Measurements from ENCODE around the gene NELFCD.
"Not testable (repeated sequence)": the region's sequence is repeated elsewhere in the genome, so short reads cannot be mapped to it uniquely, and the experiment has no call there.

NELFCD gene

DNA sequence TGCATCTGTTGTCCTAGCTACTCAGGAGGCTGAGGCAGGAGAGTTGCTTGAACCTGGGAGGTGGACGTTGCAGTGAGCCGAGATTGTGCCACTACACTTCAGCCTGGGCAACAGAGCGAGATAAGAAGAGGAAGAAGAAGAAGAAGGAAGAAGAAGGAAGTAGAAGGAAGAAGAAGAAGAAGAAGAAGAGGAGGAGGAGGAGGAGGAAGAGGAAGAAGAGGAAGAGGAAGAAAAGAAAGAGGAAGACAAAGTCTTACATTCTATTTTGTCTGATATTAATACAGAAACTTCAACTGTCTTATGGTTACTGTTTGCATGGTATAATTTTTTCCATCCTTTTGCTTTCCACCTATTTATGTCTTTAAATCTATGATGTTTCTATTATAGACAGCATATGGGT lies 7.2 kb upstream of the NELFCD start:
- DNase-seq (ENCODE audit: low spot score), result no peak

DNA sequence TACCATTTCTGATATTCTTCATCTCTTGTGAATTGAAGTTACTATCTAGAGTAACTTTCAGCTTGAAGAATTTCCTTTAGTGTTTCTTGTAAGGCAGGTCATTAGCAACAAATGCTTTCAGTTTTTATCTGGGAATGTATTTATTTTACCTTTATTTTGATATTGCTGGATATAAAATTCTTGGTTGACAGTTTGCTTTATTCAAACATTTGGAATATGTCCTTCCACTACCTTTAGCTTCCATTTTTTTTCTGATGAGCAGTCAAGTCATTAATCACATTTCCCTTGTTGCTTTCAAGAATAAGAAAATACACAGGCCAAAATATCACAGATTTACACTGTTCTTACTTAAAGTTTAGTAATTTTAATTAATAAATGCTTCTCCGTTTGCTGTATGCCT lies 5.7 kb upstream of the NELFCD start:
- DNase-seq (ENCODE audit: low spot score), result no peak

DNA sequence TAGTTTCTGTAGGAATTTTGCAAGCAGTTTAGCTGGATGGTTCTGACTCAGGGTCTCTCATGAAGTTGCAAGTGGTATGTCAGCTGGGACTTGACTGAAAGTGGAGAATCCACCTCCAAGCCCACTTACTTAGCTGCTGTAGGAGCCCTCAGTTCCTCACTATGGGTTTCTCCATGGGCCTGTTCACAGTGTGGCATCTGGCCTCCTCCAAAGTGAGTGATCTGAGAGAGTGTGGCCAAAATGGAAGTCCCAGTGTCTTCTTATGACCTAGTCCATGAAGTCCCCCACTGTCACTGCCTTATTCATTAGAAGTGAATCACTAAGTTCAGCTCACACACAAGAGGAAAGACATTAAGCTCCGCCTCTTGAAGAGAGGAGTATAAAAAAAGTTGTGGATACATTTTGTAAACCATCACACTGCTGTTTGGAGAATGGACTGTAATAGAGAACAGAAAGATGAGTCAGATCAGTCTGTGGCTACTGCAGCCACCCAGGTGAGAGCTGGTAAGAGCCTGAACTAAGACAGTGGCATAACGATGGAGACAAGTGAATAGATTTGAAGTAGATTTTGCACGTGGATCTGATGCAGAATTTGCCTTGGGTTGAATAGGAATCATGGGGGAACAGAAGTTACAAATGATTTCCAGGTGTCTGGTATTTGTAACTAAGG lies 4.9 kb upstream of the NELFCD start:
- DNase-seq (ENCODE audit: low spot score), result no peak

DNA sequence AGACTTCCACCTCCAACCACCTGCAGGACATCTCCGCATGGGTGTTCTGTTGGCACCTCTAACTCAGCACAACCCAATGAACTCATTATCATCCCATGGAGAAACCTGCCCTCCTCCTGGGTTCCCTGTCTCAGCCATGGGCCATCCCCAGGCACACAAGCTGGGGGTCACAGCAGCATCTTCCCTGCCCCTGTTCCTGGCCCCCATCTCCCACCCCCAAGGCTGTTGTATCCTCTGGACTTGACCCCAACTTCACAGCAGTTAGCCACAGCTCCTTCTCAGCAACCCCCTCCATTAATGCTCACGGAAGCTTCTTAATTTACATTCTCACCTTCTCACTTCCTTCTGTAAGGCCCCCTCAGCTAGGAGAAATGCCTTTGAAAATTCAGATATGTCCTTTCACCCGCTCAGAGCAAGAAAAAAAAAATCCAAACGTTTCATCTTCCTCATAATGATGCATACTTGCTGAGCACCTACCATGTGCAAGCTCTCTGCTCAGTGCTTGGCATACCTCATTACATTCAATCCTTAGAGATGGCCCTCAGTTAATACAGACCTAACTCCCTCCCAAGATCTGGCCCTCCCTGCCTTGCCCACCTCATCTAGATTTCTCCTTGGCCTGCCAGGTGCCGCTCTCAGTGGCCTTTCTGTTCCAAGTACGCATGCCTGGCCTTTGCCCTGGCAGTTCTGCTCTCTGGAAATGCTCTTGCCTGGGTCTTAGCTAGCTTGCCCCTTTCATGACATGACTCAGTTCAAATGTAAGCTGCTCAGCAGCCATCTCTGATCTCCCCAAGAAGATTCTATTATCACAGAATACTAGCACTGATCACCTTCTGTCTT lies 2.5 kb upstream of the NELFCD start:
- DNase-seq (ENCODE audit: low spot score), result no peak

DNA sequence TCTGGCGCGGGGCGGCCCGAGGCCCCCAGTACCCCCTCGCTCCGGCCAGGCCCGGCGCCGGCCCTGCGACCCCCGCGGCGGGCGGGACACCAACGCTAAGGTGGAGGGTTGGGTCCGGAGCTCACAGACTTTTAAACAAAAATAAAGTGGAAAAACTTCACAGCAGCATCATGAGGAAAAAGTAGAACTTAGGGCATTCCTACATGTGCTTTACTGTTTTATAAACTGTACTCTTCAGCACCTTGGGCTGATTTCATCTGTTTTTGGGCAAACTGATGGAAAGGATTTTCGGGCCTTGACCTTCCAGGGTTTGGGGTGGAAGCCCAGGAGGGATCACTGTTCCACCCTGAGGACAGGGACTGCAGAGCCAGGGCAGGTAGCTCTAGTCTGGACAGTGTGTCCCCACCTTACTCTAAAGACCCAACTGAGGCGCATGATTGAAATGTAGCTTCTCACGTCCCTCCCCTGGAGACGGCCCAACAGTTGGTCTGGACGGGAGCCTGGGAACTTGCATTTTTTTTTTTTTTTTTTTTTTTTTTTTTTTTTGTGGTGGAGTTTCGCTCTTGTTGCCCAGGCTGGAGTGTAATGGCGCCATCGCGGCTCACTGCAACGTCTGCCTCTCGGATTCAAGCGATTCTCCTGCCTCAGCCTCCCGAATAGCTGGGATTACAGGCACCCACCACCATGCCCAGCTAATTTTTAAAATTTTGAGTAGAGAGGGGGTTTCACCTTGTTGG lies 740 bp downstream of the NELFCD start:
- no peak for DNase-seq (ENCODE audit: low spot score)

DNA sequence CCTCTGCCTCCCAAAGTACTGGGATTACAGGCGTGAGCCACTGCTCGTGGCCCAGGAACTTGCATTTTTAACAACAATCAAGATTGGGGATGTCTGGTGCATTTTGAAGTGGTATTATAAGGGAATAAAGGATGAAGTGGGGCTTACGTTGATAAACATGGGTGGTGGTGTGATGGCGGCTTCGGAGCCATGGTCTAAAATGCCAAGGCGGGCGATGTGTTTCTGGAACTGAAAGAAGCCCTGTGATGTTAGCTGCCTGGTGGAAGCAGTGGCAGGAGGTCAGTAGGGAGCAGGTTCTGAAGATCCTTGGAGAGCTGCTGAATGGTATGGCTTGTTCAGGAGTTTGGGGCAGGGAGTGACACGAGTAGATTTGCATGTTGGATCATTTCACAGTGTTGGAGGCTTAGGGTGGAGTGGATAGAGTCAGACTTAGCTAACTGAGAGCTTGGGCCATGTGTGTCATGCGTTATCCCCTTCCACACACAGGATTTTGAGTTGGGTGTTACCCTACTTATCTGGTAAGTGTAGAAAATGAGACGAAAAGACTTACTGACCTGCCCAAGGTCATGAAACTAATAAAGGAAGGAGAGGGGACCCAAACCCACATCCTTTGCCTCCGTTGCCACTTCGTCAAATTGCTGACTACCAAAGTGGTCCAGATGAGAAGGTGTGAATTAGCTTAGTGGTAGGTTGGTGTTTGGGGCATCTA lies 1.5 kb downstream of the NELFCD start:
- no peak for DNase-seq (ENCODE audit: low spot score)

DNA sequence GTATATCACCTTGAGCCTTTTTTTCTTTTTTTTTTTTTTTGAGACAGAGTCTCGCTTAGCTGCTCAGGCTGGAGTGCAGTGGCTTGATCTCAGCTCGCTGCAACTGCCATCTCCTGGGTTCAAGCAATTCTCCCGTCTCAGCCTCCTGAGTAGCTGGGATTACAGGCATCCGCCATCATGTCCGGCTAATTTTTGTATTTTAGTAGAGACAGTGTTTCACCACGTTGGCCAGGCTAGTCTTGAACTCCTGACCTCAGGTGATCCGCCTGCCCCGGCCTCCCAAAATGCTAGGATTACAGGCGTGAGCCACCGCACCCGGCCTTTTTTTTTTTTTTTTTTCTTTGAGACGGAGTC lies 2.0 kb downstream of the NELFCD start:
- DNase-seq (ENCODE audit: low spot score), result not testable (repeated sequence)

DNA sequence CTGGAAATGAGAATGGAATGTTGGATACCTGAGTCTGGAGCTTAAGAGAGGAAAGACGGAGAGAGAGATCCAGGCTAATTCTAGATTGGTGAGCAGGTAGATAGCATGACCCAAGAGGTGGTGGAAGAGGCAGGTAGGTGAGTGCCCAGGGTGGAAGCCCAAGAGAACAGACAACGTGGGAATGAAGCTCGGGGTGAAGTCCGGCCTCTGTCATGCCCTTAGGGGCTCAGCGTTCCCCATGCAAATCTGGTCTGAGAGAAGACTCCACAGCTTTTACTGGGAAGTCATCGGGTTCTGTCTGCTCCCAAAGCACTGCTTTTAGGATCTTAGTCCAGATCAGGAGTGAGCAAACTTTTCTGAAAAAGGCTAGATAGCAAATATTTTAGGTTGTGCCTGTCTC lies 3.6 kb downstream of the NELFCD start:
- DNase-seq (ENCODE audit: low spot score), result no peak

DNA sequence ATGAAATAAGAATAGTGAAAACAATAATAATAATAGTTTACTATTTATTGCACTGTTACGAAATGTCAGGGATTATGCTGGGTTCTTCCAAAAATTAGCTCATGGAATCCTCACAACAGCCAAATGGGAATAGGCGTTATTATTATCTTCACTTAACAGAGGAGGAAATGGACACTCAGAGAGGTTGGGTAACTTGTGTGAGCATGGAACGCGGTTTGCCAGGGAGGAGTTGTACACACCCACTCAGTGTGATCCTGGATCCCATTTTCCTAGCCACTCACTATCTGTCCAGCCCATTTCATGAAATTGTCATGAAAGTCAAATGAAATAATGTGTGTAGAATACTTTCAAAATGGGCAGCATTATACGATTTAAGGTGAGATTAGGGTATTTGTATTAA lies 4.6 kb downstream of the NELFCD start:
- DNase-seq (ENCODE audit: low spot score), result no peak

DNA sequence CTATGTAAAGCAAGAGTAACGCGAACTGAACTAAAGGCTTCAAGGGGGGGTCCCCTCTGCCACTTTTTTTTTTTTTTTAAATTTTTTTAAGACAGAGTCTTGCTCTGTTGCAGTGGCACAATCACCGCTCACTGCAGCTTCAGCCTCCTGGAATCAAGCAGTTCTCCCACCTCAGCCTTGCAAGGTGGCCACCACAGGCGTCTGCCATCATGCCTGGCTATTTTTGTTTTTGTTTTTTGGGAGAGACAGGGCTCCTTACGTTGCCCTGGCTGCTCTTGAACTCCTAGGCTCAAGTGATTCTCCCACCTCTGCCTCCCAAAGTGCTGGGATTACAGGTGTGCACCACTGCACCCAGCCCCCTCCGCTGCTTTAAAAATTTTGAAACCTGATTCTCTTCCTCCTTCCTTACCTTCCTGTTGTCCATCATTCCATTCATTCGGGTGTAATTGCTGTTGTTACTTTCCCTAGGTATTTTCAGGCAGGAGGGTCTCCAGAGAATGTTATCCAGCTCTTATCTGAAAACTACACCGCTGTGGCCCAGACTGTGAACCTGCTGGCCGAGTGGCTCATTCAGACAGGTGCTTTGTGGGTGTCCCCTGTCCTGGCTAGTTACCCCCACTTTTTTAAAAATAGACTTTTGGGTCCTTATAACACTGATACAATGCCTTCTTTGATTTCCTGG lies 5.4 kb downstream of the NELFCD start:
- no peak for DNase-seq (ENCODE audit: low spot score)

DNA sequence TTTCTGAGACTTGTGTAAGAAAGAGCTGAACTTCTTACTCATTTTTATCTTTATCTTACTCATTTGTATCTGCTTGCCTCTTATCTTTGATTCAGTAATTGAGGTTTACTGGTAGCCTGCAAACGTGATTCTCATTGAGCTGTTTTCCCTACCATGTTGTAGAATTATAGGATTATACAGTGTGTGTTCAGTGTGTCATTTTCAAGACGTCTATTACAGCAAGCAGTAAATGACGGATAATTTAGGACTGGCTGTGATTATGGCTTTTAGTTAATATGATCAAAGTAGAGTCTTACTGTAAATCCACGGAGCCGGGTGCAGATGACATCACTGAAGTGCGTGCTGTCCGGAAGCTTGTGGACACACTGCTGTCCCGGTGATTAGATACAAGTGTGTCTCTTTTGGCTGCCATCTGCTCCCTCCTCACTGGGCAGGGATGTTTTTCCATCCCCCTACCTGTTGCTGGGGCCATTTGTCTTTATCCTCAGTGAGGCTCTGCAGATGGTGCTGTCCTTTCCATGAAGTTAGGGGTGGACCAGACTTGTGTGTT lies 6.0 kb downstream of the NELFCD start:
- no peak for DNase-seq (ENCODE audit: low spot score)

DNA sequence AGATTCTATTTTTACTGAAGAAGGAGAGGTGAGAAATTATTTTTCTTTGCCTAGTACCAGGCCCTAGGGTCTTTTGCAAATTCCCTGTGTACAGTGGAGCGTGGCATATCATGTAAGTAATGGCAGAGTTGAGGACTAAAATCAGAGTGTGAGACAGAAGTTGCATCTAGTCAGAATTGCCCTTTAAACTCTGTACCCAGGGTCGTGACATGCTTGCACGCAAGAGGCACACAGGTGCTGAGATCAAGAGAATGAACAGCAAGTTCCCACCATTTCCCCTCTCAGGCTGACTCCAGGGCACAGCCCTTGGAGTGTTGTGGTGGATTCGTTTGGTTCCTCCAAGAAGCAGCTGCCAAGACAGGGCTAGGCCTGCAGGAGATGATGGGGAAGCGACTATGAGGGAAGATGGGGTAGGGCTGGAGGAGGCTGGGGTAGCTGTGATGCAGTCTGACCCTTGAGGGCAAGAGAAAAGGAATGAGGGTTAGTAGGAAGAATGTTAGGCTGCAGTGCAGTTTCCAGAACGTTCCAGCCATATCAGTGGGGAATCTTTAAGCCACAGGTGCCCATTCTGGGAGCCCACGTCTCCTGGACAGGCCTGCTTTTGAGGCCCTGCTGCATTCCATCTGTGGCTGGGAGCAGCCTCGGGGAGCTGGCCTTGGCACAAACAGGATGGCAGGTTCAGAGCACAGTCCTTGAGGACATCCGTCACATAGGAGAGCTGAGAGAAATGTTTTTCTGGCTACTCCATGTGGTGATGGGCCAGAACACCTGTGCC lies 6.9 kb downstream of the NELFCD start:
- DNase-seq (ENCODE audit: low spot score), result no peak

DNA sequence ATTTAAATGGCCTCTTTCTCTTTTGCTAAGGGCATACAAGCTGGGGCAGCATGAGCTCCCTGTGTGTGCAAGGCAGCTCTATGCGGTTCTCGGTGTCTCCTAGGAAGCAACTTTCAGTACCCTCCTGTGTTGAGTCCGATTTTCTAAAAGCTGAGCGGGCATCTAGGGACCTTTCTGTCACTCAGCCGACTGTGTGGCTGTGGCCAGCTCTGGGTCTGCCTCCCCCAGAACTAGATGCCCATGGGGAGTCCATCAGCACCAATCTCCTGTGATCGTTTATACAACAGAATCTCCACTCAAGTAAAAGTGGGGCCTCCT lies 7.5 kb downstream of the NELFCD start:
- DNase-seq (ENCODE audit: low spot score), result no peak

DNA sequence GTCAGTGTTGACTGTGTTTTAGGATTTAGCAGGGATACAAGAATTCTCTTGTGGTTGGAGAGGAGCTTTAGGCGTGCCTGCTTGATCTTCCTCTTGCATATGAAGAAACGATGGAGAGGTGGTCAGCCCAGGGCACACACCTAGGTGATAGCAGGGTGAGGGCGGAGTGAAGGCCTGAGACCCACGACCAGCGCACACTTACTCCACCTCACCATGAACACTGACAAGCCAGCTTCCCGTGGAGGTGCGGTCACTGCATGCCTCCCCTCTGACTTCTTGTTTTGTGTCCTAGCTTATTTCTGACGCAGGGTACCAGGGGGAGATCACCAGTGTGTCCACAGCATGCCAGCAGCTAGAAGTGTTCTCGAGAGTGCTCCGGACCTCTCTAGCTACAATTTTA lies 8.1 kb downstream of the NELFCD start:
- DNase-seq (ENCODE audit: low spot score), result no peak

DNA sequence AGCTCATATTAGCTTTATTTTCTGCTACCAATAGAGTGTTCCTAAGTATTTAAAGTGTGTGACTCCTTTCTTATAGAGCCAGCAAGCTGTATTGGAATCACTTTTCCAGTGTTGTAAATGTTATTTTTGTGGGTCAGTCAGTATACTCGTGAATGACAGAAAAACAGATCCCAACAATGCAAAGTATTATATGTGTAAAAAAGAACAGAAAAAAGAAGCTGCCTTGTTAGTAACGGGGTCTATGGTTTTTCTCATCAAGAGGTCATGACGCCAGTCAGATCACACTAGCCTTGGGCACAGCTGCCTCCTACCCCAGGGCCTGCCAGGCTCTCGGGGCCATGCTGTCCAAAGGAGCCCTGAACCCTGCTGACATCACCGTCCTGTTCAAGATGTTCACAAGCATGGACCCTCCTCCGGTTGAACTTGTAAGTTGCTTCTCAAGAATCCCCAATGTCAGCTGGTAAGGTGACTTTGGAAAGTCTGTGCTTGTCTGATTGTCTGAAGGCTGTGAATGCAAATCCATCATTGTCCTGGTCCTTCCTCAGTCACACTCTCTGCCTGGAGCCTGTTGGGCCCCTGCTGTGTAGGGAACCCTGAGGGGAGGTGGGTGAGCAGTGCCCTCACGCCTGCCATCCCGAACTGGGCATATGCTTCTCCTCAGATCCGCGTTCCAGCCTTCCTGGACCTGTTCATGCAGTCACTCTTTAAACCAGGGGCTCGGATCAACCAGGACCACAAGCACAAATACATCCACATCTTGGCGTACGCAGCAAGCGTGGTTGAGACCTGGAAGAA lies 9.8 kb downstream of the NELFCD start:
- DNase-seq (ENCODE audit: low spot score), result no peak

DNA sequence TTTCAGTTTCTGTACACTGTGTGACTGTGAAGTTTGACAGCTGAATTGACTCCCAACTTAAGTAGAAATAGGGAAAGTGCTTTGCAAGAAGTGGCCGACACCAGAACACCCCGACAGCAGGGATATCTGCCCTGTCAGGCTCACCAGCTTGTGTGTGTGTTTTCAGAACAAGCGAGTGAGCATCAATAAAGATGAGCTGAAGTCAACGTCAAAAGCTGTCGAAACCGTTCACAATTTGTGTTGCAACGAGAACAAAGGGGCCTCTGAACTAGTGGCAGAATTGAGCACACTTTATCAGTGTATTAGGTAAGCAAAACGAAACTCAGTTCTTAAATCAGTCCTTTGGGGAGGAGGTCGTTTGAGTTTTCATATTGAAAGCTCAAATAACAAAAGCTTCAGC lies 10.7 kb downstream of the NELFCD start:
- no peak for DNase-seq (ENCODE audit: low spot score)

DNA sequence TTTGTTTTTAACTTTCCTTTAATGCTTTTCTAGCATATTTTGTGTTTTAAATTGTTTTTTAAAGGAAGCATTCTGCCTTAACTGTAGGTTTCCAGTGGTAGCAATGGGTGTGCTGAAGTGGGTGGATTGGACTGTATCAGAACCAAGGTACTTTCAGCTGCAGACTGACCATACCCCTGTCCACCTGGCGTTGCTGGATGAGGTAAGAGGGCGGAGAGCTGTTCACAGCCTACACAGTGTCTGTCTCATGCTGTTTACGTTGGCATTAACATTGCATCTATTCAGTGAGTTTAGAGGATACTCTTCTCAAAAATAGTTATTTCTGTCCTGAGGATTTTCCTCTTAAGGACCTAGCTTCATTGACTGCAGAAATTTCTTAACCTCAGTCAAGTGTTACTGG lies 11.9 kb downstream of the NELFCD start:
- no peak for DNase-seq (ENCODE audit: low spot score)

DNA sequence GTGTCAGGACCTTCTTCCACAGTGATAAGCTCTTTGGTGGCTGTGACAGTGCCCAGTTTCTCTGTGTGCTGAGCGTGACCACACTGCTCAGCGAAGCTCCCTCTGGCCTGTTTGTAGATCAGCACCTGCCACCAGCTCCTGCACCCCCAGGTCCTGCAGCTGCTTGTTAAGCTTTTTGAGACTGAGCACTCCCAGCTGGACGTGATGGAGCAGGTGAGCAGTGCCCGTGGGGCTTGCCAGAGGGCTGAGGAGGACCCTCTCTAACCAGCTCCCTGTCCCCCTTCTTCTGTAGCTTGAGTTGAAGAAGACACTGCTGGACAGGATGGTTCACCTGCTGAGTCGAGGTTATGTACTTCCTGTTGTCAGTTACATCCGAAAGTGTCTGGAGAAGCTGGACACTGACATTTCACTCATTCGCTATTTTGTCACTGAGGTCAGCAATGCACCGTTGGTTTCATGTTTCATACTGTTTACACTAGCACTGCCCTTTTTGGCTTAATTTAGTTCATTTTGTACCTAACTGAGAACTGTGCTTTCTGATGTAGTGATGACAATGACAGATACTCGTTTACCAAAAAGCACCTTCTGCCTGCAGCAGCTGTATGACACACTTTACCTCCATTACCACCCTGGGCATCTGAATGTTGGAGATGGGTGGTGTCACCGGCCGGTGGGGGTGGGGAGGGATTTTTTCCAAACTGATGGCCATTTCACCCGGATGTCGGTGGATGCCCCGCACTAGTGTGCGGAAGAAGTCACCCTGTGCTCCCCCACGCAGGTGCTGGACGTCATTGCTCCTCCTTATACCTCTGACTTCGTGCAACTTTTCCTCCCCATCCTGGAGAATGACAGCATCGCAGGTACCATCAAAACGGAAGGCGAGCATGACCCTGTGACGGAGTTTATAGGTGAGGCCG lies 12.5 kb downstream of the NELFCD start:
- DNase-seq (ENCODE audit: low spot score), result no peak

Measured in HuH-7.5 (cell line).